A172 (cell line): Measurements from ENCODE around the gene PIK3R6. TPM values are rescaled to one million over a fixed set of nuclear protein-coding genes. Genes with fewer than 3 reads are reported as not detected.
"Not testable (repeated sequence)": the region's sequence is repeated elsewhere in the genome, so short reads cannot be mapped to it uniquely, and the experiment has no call there.

ENCODE experiments used
- DNase-seq: peaks from one replicate; pipeline ENCODE4 v3.0.0-alpha.2; 2015; ENCODE audit warnings: low spot score
- total RNA-seq: library from RNA; depleted of rRNA; stranded (reverse); fragments of >200 nt; shearing (Covaris generic); gene quantifications from 2 replicates; pipeline ENCODE4 v1.2.3, GENCODE V29; 2014

Gene PIK3R6
- total RNA-seq, 1 experiment from 2014 or later: not detected

DNA sequence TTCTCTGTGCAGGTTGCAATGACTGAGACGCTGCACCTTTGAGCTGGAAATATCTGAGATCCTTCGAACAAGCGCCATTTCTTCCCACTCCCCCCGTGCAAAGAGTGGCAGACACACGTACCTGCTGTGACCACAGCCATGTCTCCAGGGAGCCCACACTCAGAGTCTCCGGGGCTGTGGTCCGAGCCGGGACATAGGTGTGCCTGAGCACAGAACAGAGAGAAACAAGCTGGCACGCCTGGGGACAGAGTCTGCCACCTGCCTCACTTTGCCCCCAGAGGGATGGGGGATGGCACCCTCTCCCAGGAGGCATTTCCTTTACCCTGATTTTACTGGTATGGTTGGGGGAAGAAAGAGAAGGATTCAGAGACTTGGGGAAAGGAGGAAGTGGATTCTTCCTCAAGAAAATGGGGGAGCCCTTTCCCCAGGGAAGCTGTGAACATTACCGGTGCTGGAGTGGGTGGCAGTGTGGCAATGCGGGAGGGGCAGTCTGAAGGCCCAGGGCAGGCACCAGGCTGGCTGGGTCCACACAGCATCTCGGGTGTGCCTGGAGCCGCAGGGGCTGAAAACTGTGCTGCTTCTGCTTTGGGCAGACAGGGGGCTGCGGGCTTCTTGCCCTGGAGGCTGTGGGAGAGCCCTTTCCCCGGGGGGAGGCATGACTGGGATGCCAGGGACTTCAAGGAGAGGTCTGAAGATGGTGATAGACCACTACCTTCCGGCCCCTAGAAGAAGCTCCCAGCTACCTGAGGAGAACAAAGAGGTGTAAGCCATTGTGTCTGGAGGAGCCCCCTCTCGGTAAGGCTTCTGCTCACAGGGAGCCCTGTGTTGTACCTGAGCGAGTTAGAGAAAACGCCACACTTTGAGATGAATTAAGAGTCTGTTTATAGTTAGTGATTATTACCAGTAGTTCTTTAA lies 6.6 kb upstream of the PIK3R6 start:
- no peak for DNase-seq

DNA sequence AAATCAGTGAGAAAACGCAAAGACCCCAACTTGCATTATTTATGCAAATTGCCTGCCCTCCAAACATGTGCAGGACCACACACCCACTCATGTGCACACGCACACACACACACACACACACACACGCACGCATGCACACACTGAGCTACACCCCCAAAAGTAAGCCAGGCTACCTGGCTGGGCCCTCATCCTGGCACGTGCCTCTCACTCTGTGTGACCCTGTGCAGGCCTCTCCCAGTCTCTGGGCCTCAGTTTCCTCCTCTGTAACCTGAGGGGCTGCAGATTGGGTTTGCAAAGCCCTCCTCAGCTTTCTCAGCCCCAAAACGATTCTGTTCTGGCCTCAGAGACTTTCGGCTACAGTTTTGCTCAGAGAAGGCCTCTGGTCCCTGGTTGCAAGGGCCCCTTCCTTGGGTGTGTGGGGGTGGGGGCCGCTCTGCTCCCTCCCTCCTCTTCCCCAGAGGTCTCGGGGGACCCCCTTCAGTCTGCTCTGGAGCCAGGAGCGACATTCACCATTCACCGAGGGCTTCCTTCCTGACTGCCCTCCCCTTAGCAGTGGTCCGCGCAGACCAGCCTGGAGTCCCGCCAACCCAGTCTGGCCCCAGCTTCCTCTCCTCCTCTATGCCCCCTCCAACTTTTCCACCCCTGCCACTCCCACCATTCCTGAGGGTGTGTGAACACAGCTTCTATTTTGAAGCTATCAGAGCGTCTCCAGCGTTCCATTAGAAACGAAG lies 5.4 kb upstream of the PIK3R6 start:
- DNase-seq: no peak

DNA sequence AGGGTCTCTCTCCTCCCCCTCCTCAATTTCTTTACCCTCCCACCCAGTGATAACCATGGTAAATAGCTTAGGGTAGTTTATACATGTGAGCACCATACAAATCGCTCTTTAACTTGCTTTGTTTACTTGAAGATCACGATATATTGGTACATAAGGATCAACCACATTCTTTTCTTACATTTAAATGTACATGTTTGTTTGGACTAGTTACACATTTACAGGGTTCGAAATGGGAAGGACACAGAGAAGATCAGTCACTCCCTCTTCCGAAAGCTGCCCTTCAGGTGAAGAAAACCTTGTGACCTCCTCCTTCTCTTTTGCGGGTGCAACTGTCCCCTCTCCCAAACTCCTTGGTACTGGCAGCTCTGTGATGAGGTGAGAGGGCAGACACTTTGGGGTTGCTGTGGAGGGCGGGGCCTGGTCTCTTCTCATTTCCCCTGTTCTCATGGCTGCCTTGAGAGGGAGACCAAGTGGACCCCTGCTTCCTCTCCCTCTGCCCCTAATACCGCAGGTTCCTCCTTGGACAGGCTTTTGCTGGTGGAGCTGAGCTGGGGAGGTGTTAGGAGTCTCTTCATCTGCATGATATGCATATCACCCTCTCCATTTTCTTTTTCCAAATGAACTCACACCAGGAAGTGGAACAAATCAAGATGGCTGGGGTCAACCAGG lies 4.7 kb upstream of the PIK3R6 start:
- DNase-seq: no peak

DNA sequence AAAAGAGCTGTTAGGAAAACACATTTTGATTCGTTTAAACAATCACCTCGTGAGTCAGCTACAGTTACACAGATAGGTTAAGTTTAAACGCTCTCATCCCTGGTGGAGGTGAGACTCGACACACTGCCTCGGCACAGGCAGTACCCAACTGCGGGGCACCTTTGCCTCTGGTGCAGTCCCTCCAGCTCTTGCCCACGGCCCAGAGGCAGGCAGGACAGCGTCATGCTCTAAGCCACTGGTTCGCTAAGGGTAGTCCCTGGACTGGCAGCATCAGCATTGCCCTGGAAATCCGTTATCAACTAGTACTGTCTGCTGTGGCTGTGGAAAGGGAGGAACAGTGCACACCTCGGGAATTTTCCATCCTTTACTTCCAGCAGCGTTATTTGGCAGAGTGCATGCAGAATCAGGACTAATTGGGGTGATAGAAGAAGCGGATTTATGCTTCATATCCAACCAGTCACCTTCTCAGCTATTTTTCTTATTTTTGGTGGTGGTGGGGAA lies 3.7 kb upstream of the PIK3R6 start:
- no peak for DNase-seq

DNA sequence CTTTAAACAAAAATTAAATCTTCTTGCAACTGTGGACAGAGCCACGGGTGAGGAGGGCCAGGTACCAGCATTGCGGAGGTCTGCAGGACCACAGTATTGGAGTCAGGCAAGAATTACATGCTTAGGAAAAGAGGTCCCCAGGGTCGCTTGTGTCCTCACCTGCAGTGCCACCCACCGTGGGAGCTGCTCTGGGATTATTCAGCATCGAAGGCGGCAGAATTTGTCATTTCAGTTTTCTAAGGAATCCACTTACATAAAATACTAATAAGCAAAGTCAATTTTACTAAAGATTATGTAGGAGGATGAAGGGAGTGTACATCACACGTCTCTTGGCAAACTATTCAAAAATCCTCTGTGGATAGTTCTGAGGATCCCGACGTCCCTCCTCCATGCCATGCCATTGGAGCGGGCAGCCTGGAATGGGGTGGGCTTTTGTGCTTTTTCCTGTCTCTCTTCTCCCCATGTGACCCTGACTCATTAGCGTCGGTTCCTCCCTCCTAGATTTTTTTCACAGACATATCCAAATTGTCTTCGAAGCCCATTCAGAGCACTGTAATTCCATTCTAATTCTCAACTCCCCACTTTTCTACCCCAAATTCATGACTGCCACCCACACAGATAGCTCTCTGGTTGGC lies 3.0 kb upstream of the PIK3R6 start:
- no peak for DNase-seq

DNA sequence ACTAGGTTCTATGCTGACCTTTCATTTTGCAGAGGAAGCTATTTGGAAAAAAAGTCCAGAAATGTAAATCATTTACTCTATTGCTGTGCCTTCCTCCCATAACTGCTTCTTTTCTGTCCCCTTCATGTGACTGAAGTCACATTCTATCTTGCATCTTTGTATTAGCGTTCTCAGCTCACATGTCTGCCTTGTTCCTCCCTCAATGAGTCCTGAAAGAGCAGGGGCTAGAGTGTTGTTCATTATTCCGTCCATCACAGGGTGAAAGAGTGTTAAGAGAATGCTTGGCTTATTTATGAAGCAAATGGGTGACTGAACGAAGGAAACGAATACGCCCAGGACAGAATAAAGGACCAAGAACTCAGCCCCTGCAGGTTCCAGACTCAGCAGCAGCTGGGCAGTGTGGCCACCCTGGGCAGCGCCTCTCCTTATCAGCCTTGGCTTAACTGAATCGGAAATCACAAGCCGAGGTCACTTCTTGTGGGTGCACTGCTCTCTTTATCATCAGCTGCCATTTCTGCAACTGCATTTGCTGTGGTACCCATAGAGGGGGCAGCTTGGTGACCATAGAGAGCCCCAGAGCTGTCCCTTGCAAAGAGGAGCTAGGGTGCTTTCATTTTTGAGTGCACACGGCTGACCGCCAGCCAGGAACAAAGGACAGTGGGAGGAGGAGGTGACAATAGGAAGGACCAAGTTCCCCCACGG lies 1.8 kb upstream of the PIK3R6 start:
- DNase-seq: no peak

DNA sequence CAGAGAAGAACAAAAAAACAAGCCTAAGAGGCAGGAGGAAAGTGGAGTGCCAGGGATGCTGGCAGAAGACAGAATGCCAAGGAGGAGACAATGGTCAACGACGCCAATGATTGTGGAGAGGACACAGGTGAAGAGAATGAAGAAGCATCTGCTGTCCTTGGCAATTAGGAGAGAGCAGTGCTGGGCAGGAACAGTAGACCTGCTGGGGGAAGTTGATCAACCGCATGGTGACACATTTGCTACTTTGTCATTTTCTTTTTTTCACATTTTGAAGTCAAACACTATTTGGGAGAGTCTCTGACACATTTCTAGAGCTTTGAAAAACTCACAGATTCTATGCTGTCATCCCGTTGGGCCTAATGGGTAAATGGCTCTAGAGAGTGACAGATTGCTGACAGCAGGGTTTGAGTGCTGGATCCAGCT lies 1.1 kb upstream of the PIK3R6 start:
- no peak for DNase-seq

DNA sequence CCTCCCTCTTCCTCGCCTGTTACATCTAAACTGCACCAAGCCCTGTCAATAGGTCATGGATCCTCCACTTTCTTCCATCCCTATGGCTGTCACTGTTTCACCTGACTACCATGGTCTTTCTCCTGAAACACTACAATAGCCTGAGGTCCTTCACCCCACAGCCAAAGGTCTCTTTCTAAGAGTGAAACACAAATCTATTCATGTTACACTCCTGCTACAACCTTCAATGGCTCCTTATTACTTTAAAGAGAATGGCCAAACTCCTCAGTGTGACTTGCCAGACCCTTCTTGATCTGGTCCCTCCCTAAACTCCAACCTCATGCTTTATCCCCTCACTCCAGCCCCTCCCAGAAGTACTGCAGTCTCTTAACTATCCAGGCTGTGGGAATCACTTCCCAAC lies 618 bp upstream of the PIK3R6 start:
- no peak for DNase-seq

DNA sequence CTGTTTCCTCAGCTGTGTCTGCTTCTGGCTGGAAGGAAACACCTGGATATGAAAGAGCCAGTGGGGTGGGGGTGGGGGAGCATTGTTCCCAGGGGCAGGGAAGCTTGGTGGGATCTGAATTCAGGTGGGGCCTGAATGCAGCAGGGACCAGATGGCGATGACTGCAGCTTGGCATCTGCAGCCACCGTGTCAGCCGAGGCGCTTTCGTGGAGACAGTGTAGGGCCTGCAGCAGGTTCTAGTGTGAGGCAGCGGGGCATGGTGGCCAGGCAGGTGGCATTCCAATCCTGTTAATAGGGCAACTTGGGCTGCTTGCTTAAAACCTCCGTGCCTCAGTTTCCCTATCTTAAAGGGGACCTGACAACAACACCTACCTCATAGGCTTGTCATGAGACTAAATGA lies 1.7 kb downstream of the PIK3R6 start:
- no peak for DNase-seq

DNA sequence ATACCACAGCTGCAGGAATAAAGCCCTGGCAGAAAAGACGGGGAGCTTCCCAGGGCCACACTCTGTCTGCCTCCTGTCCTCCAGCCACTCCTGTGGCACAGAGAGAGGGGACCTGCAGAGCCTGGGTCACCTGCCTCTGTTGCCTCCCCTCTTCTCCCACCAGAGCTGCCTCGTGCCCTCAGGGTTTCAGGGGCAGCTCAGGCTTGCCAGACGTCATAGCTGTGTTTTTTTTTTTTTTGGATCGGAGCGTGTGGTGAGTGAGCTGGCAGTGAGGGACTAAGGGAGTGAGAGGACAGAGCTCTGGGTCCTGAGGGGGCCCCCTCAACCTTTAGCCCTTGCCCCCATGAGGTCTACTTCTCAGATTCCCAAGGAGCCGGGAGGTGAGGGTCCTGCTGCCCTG lies 2.1 kb downstream of the PIK3R6 start:
- DNase-seq: no peak

DNA sequence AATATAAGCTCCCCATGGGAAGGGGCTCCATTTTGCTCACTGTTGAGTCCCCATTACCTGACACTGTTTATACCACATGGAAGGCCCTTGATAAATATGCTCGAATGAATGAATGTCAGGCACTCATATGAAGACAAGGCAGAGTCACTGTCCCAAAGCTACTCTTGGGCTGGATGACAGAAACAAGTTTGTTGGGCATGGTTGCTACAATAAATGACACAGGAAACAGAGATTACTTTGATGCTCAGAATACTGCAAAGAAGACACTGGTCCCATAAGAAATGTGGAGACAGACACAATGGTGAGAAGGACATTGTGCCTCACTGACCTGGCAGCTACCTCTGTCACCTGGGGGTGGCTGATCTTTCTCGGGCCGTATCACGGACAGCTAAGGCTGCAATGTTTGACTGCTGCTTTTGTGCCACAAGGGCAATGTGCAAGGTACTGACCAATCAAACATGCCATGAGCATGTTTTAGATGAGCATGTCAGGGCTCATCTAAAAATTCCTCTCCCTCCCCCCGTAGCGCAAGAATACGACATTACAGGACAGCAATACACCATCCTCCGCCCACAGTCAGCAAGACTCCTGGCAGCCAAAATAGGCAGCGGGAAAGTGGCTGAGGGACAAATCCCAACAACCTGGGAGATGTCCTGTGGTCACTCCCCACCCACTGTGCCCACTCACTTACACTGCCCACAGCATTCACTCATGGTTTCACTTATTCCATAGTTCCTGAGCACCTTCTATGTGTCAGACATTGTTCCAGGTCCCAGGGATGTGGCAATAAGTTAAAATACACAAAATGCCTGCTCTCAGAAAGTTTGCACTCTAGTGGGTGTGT lies 5.0 kb downstream of the PIK3R6 start:
- DNase-seq: no peak

DNA sequence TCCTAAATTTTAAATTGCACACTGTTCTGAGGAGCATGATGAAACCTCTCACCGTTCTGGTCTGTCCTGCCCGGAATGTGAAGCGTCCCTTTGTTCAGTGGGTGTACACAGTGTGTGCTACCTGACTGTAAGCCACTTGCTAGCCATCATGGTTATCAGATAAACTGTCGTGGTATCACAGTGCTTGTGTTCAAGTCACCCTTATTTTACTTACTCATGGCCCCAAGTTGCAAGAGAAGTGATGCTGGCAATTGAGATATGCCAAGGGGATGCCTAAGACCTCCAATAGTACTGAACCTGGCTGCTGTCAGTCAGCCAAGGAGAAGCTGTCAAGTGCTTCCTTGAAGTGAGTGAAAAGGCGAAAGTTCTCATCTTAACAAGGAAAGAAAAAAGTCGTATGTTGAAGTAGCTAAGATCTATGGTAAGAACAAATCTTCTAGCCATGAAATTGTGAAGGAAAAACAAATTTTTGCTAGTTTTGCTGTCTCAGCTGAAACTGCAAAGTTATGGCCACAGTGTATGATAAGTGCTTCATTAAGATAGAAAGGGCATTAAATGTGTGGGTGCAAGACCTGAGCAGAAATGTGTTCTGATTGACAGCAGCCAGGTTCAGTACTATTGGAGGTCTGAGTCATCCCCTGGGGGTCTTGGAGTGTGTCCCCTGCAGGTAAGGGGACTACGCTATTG lies 5.8 kb downstream of the PIK3R6 start:
- no peak for DNase-seq

DNA sequence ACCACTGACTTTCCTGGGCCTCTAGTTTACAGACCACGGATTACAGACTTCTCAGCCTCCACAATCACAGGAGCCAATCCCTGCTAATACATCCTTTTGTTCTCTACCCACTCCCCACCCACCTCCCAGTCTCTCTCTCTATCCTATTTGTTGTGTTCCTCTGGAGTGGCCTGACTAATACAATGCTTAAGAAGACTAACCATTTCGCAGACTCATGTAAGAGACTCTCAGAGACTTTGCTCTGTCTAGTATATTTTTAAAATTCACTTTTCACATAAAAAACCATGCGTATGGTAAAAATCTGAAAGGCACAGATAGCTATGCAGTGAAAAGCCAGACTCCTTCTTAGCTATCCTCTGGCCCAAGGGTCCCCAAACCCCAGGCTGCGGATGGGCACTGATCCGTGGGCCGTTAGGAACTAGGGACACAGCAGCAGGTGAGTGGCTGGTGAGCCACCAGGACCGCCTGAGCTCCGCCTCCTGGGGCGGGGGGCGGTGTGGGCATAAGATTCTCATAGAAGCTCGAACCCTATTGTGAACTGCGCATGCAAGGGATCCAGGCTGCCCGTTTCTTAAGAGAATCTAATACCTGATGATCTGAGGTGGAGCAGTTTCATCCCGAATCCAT lies 7.6 kb downstream of the PIK3R6 start:
- no peak for DNase-seq

DNA sequence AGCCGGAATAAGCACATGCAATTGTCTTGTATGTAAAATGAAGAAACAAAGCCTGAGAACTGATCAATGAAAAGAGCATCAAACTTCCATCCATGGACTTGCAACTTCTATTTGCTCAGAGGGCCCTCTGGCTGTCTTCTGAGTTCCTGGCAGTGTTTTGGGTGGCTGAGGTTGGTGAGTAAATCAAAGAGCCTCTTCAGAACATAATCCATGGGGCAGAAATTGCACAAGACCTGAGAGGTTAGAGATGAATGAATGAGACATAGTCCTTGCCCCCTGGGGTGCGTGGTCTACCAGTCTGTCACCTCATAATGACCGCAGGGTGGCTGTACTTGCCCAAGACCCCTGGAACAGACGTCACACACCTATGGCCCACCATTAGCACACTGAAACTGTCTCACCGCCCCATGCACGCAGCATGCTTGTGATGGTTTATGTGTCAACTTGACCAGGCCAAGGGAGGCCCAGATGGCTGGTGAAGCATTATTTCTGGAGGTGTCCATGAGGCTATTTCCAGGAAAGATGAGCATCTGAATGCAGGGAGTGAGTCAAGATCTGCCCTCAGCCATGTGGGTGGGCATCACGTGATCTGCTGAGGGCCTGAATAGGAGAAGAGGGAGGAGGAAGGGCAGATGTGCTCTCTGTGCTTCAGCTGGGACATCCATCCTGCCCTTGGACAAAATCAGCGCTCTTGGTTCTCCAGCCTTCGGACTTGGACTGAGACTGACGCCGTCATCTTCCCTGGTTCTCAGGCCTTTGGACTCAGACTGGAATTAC lies 8.3 kb downstream of the PIK3R6 start:
- no peak for DNase-seq

DNA sequence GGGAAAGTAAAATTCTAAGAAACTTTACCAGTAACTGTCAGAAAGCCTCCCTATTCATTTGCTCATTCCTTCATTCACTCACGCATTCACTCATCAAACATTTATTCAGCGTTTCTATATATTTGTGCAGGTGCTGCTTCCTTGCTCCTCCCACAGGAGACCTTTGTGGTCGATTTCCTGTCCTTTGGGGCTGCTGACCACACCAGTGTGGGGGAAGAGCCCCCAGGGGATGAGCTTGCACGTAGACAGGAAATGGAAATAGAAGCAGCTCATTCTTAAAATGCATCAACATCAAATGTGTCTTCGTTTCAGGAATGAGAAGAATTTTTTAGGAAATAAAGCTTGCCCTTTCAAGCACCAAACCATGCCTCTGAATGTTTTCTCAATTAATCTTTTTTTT lies 9.6 kb downstream of the PIK3R6 start:
- DNase-seq: peak; percentile 74

DNA sequence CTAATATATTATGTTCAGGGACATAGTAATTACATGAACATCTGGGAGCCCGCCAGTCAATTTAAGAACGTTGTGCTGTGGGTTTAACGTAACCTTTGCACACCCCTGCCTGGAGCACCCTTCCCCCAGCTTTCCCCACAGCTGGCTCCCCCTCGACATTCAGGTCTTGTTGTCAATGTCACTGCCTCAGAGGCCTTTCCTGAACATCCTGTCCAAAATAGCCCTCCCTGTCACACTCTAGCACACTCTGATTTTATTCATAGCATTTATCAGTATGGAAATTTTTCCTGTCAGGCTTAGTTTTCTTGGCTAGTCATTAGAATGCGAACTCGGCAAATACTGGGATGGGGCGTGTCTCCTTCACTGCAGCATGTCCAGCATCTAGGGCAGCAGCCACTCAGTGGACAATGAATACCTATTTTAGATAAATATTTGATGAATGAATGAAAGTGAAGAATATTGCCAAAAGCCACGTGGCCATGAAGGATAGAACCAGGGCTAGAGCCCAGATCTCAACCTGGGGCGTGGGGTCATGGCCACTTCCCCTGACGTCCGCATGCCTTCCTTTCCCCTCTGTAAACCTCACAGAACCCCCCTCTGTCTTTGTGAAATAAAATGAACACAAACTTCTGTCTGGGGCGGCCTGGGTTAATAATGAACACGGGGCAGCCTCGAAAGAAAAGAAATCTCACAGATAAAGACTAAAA lies 10.5 kb downstream of the PIK3R6 start:
- no peak for DNase-seq

DNA sequence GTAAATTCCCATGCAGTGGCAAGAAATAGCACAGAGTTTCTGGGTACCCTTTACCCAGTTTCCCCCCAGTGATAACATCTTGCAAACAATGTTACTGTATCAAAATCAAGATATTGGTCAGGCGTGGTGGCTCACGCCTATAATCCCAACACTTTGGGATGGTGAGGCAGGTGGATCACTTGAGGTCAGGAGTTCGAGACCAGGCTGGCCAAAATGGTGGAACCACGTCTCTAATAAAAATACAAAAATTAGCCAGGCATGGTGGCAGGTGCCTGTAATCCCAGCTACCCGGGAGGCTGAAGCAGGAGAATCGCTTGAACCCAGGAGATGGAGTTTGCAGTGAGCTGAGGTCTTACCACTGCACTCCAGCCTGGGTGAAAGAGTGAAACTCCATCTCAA lies 11.3 kb downstream of the PIK3R6 start:
- not testable (repeated sequence) for DNase-seq
